ENCODE data around the gene NBAS. TPM values are rescaled to one million over a fixed set of nuclear protein-coding genes. Genes with fewer than 3 reads are reported as not detected.

Gene NBAS
- total RNA-seq, 2 experiments from 2014 or later = 24.4 to 28.8 TPM

DNA sequence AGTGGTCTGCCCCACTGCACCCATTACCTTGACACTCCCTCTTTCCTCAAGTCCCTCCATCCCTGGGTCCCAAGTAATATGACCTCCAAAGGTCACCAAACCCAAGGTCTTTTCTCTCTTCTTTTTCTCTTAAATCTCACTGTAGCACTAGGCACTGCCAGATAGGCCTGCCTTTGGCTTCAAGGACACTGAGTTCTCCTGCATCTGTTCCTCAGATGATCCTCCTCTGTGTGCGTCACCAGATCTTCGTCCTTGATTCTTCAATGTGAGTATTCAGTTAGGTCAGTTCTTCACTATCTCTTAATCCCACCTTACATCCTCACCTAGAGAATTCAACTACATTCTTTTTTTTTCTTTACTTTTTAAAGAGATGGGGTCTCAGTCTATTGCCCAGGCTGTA is 249.2 kb downstream of the NBAS start:
- BruUV-seq (replicated peaks) = no TSS peak
- H3K27ac ChIP-seq (ENCODE audit: low read depth, low read length, poor library complexity, severe bottlenecking) = no peak overlapping the region
- intact Hi-C loops (cut with micrococcal nuclease; ENCODE audit: unreplicated experiment) = no loop called here

DNA sequence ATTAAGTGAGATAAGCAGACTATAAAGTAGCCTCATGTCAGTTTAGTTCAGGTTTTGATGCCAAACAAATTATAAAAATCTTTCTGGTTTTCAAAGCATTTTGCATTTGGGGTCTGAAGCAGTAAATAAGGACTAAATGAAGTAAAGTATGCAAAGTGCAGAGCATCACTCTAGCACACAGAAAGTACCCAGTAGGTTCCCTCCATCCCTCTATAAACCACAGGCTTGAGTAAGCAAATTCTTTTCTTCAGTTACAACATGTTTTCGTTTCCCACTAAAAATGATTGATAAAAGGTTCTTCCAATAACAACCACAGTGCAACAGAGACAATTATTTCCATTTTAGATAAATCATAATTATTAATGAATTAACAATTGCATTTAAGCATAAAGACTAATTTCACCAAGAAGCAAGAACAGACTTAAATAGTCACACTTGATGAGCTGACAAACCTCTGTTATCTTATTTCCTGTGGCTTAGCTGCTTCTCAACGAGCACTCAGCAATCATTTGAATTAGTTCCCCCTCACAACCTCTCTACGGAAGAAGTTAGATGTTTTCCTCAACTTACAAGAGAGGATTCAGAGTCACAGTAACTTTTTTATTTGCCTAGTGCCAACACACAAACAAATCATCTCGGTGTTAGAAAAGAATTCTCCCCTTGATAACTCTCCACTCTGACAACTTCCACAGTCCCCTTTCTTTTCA is 249.8 kb downstream of the NBAS start:
- Histone ChIP-seq H3K4me2 (ENCODE audit: low read length) (peak overlapping the region; percentile 11; the same call in 1 of the 2 replicates), H3K4me1 (ENCODE audit: insufficient read depth, low read length, poor library complexity, severe bottlenecking) (peaks cover 17% of the 10 kb centered on the region), H4K20me1 (ENCODE audit: insufficient read depth, low read length) (no peaks in the 10 kb centered on the region), H3K36me3 (ENCODE audit: insufficient read depth, low read length) (peaks cover 3% of the 10 kb centered on the region; the same call in 1 of the 2 replicates), H3K9me3 (ENCODE audit: low read length) (no peaks in the 10 kb centered on the region), H3K27ac (ENCODE audit: low read depth, low read length, poor library complexity, severe bottlenecking) (no peak overlapping the region), H3K4me3 (ENCODE audit: low read depth, low read length, poor library complexity, severe bottlenecking) (no peak overlapping the region), H3K9me2 (ENCODE audit: insufficient read depth, low read length) (no peaks in the 10 kb centered on the region), H3K79me2 (ENCODE audit: insufficient read depth, low read depth, low read length) (no peaks in the 10 kb centered on the region), H2AFZ (ENCODE audit: low read length) (no peak overlapping the region)
- peak; percentile 21 for DNase-seq (ENCODE audit: low spot score)
- TF ChIP-seq, protein P1, sequence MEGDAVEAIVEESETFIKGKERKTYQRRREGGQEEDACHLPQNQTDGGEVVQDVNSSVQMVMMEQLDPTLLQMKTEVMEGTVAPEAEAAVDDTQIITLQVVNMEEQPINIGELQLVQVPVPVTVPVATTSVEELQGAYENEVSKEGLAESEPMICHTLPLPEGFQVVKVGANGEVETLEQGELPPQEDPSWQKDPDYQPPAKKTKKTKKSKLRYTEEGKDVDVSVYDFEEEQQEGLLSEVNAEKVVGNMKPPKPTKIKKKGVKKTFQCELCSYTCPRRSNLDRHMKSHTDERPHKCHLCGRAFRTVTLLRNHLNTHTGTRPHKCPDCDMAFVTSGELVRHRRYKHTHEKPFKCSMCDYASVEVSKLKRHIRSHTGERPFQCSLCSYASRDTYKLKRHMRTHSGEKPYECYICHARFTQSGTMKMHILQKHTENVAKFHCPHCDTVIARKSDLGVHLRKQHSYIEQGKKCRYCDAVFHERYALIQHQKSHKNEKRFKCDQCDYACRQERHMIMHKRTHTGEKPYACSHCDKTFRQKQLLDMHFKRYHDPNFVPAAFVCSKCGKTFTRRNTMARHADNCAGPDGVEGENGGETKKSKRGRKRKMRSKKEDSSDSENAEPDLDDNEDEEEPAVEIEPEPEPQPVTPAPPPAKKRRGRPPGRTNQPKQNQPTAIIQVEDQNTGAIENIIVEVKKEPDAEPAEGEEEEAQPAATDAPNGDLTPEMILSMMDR (conservative IDR thresholded peaks at IDR 0.05; ENCODE audit: low read length) = no peak
- no peak for TF ChIP-seq EZH2phosphoT487 (IDR thresholded peaks at IDR 0.05; ENCODE audit: borderline replicate concordance, low read depth, low read length)
- BruUV-seq (replicated peaks) = no TSS peak
- intact Hi-C loops (cut with micrococcal nuclease; ENCODE audit: unreplicated experiment) = no loop called here
- POLR2A ChIA-PET = interaction anchor here (0.6 kb wide), 1 partner anchor 106 kb away, joined by 3 read pairs; no protein-coding TSS in a partner anchor
- CTCF ChIA-PET (ENCODE audit: unreplicated experiment) = no interaction called here

More for the DNA sequence above, 249.2 kb downstream of the NBAS start:
- Histone ChIP-seq H3K4me1 (ENCODE audit: insufficient read depth, low read length, poor library complexity, severe bottlenecking) (peaks cover 17% of the 10 kb centered on the region), H4K20me1 (ENCODE audit: insufficient read depth, low read length) (no peaks in the 10 kb centered on the region), H3K36me3 (ENCODE audit: insufficient read depth, low read length) (no peaks in the 10 kb centered on the region), H2AFZ (ENCODE audit: low read length) (no peak overlapping the region), H3K9me3 (ENCODE audit: low read length) (no peaks in the 10 kb centered on the region), H3K9me2 (ENCODE audit: insufficient read depth, low read length) (no peaks in the 10 kb centered on the region), H3K79me2 (ENCODE audit: insufficient read depth, low read depth, low read length) (no peaks in the 10 kb centered on the region), H3K4me2 (ENCODE audit: low read length) (0 out of 2 replicates have a peak overlapping the region, but pooled peaks have one; percentile 11), H3K4me3 (ENCODE audit: low read depth, low read length, poor library complexity, severe bottlenecking) (no peak overlapping the region)
- ChIA-PET POLR2A (interaction anchor here (0.6 kb wide), 1 partner anchor 107 kb away, joined by 3 read pairs; no protein-coding TSS in a partner anchor), CTCF (ENCODE audit: unreplicated experiment) (no interaction called here)
- TF ChIP-seq, protein P1 (conservative IDR thresholded peaks at IDR 0.05; ENCODE audit: low read length) = no peak
- TF ChIP-seq EZH2phosphoT487 (IDR thresholded peaks at IDR 0.05; ENCODE audit: borderline replicate concordance, low read depth, low read length) = no peak
- no peak for DNase-seq (ENCODE audit: low spot score)

DNA sequence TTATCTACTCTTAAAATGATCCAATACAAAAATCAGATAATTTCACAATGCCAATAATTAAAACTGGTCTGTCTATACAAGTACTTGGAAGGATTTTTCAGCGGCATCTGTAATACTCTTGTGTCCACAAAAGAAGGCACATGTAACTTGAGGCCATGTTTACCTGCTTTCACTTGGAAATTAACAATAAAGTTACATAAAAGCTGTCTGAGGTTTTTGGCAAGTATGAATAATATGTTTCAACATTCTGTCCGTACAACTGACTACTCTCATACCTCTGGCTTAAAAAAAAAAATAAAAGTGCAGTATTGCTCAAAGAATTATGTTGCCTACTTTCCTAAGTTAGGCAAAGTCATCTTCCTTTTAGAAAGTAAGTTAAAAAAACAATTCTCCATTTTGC is 253.6 kb downstream of the NBAS start:
- Histone ChIP-seq H3K9me2 (ENCODE audit: insufficient read depth, low read length) (no peaks in the 10 kb centered on the region), H3K9me3 (ENCODE audit: low read length) (no peaks in the 10 kb centered on the region), H3K4me3 (ENCODE audit: low read depth, low read length, poor library complexity, severe bottlenecking) (no peak overlapping the region), H2AFZ (ENCODE audit: low read length) (no peak overlapping the region), H3K79me2 (ENCODE audit: insufficient read depth, low read depth, low read length) (no peaks in the 10 kb centered on the region), H3K4me2 (ENCODE audit: low read length) (no peak overlapping the region), H3K4me1 (ENCODE audit: insufficient read depth, low read length, poor library complexity, severe bottlenecking) (peaks cover 11% of the 10 kb centered on the region), H4K20me1 (ENCODE audit: insufficient read depth, low read length) (no peaks in the 10 kb centered on the region), H3K27ac (ENCODE audit: low read depth, low read length, poor library complexity, severe bottlenecking) (no peak overlapping the region), H3K36me3 (ENCODE audit: insufficient read depth, low read length) (peaks cover 5% of the 10 kb centered on the region; the same call in 1 of the 2 replicates)
- no TSS peak for BruUV-seq (replicated peaks)
- POLR2A ChIA-PET = interaction anchor here (1.1 to 1.3 kb wide), 2 partner anchors 9 to 17 kb away, joined by 3 to 4 read pairs; no protein-coding TSS in a partner anchor
- intact Hi-C loops (cut with micrococcal nuclease; ENCODE audit: unreplicated experiment) = no loop called here
- no peak for TF ChIP-seq EZH2phosphoT487 (IDR thresholded peaks at IDR 0.05; ENCODE audit: borderline replicate concordance, low read depth, low read length)
- TF ChIP-seq, protein P1 (conservative IDR thresholded peaks at IDR 0.05; ENCODE audit: low read length) = no peak
- CTCF ChIA-PET (ENCODE audit: unreplicated experiment) = no interaction called here
- DNase-seq (ENCODE audit: low spot score) = no peak

All from OCI-LY7 (cell line).